GM12891 (cell line): ENCODE data around the gene DST.

ENCODE experiments used
- POLR2A ChIP-seq: IDR thresholded peaks from 2 replicates; pipeline ENCODE4 v1.6.1; 2011; ENCODE audit warnings: low read depth, low read length, control low read depth
- POLR2AphosphoS5 ChIP-seq: IDR thresholded peaks from 2 replicates; pipeline ENCODE4 v1.6.1; 2011; ENCODE audit warnings: low read depth, low read length, control low read depth

GRCh38 chr6:56481957-56482356 is 160.7 kb downstream of the DST start:
- TF ChIP-seq POLR2A (no peak), POLR2AphosphoS5 (no peak)
